GM21576 (cell line): ENCODE measurements around the gene CCT7.

Experiments
- ATAC-seq: cut with Tn5 transposase; IDR thresholded peaks from one replicate; pipeline ENCODE4 v1.9.1; 2021; ENCODE audit warnings: mild to moderate bottlenecking, moderate library complexity; ENCODE audit not compliant: unreplicated experiment

CCT7 gene

GRCh38 chr2:73266061-73266901, 32.2 kb downstream of the CCT7 start:
- ATAC-seq = no peak

- no peak for ATAC-seq
These were observed 32.9 kb downstream of the CCT7 start for GRCh38 chr2:73267008-73267407.

- ATAC-seq = no peak
These were observed 34.3 kb downstream of the CCT7 start for GRCh38 chr2:73268366-73268829.

- ATAC-seq = peak; percentile 80
These were observed 35.0 kb downstream of the CCT7 start for GRCh38 chr2:73268830-73269685.

- no peak for ATAC-seq
These were observed 35.8 kb downstream of the CCT7 start for GRCh38 chr2:73269686-73270465.

- ATAC-seq = no peak
These were observed 38.2 kb downstream of the CCT7 start for GRCh38 chr2:73272270-73272669.

- no peak for ATAC-seq
These were observed 45.7 kb downstream of the CCT7 start for GRCh38 chr2:73279852-73280251.

- no peak for ATAC-seq
These were observed 47.1 kb downstream of the CCT7 start for GRCh38 chr2:73281244-73281643.

- no peak for ATAC-seq
These were observed 48.9 kb downstream of the CCT7 start for GRCh38 chr2:73282924-73283544.

- ATAC-seq = peak; percentile 16
These were observed 49.6 kb downstream of the CCT7 start for GRCh38 chr2:73283545-73284295.

GRCh38 chr2:73284296-73285158, 50.4 kb downstream of the CCT7 start, which contains the start of gene FBXO41:
Gene FBXO41, minus strand, starts transcription at chr2:73284478. Its CDS starts 14,848 bp downstream, at chr2:73269630.
- ATAC-seq = peak; percentile 61

GRCh38 chr2:73285159-73285739, 51.1 kb downstream of the CCT7 start:
- peak; percentile 70 for ATAC-seq

- no peak for ATAC-seq
These were observed 52.1 kb downstream of the CCT7 start for GRCh38 chr2:73286134-73286655.

- ATAC-seq = no peak
These were observed 55.2 kb downstream of the CCT7 start for GRCh38 chr2:73289304-73289703.

- ATAC-seq = no peak
These were observed 56.1 kb downstream of the CCT7 start for GRCh38 chr2:73290049-73290839.

GRCh38 chr2:73291093-73291460, 57.0 kb downstream of the CCT7 start:
- ATAC-seq = no peak
